K562 (cell line): ENCODE measurements around the gene CMIP. TPM values are rescaled to one million over a fixed set of nuclear protein-coding genes. Genes with fewer than 3 reads are reported as not detected.

ENCODE experiments used
- ARID3B ChIP-seq: fragments of 250-450 bp; sonication (Bioruptor Pico); IDR thresholded peaks from 2 replicates; pipeline ENCODE4 v1.4.0; 2020; ENCODE audit warnings: borderline replicate concordance
- ATF1 ChIP-seq, 2 experiments: fragments of 450-650 bp in 1 of 2; IDR thresholded peaks; 2 replicates each; pipeline ENCODE4 v1.6.1; 2016; ENCODE audit warnings: missing compliant biosample characterization in 1 of 2, missing genetic modification characterization in 1 of 2
- CUX1 ChIP-seq: fragments of 200-800 bp; sonication (Bioruptor generic); IDR thresholded peaks from 2 replicates; pipeline ENCODE4 v1.6.1; 2016; ENCODE audit warnings: missing genetic modification characterization, missing compliant biosample characterization
- GMEB1 ChIP-seq: fragments of 250-450 bp; sonication (Bioruptor Pico); IDR thresholded peaks from 2 replicates; pipeline ENCODE4 v1.4.0; 2020; ENCODE audit warnings: mild to moderate bottlenecking
- HDAC1 ChIP-seq, 2 experiments: fragments of 450-650 bp; IDR thresholded peaks; 2 replicates each; pipeline ENCODE4 v1.6.1; 2016 to 2017; ENCODE audit warnings: inconsistent platforms in 1 of 2, mild to moderate bottlenecking in 1 of 2, moderate library complexity in 1 of 2
- MAFG ChIP-seq: fragments of 450-650 bp; conservative IDR thresholded peaks from 2 replicates; pipeline ENCODE4 v1.6.1; 2016; ENCODE audit warnings: missing genetic modification characterization, missing compliant biosample characterization
- MAZ ChIP-seq, 2 experiments: fragments of 450-650 bp in 1 of 2; sonication (generic) in 1 of 2; formaldehyde crosslinking; IDR thresholded peaks in 1 of 2; conservative IDR thresholded peaks in 1 of 2; 2 replicates each; pipeline versions ENCODE4 v1.4.0 to v1.5.0; 2020; ENCODE audit warnings: mild to moderate bottlenecking in 1 of 2, missing genetic modification reagents in 1 of 2
- MCM5 ChIP-seq: fragments of 450-650 bp; IDR thresholded peaks from 2 replicates; pipeline ENCODE4 v1.6.1; 2016; ENCODE audit warnings: low read depth
- POLR3G ChIP-seq: IDR thresholded peaks from 2 replicates; pipeline ENCODE4 v1.6.1; 2011; ENCODE audit not compliant: insufficient read length, insufficient replicate concordance; ENCODE audit errors: extremely low read depth
- PTRF ChIP-seq: fragments of 450-650 bp; IDR thresholded peaks from 2 replicates; pipeline ENCODE4 v1.6.1; 2016; ENCODE audit warnings: mild to moderate bottlenecking, missing genetic modification characterization, missing compliant biosample characterization
- PTTG1 ChIP-seq: fragments of 450-650 bp; IDR thresholded peaks from 2 replicates; pipeline ENCODE4 v1.6.1; 2016; ENCODE audit warnings: low read depth, mild to moderate bottlenecking, missing genetic modification characterization, missing compliant biosample characterization
- RBM22 ChIP-seq: fragments of 200-400 bp; formaldehyde crosslinking; IDR thresholded peaks from 2 replicates; pipeline ENCODE4 v1.6.1; 2018; ENCODE audit warnings: low read length, low read depth; ENCODE audit not compliant: poor library complexity, severe bottlenecking
- SMARCB1 ChIP-seq: IDR thresholded peaks from 2 replicates; pipeline ENCODE4 v1.6.1; 2011; ENCODE audit warnings: improper control_type of control experiment, low read depth; ENCODE audit not compliant: insufficient read length
- TAL1 ChIP-seq: fragments of 450-650 bp; IDR thresholded peaks from 2 replicates; pipeline ENCODE4 v1.6.1; 2016; ENCODE audit warnings: mild to moderate bottlenecking
- TCF3 ChIP-seq: sonication (generic); formaldehyde crosslinking; IDR thresholded peaks from 2 replicates; pipeline ENCODE4 v1.4.0; 2020; ENCODE audit warnings: mild to moderate bottlenecking, missing genetic modification reagents
- TRIM24 ChIP-seq, 2 experiments: fragments of 450-650 bp; IDR thresholded peaks; 2 replicates each; pipeline ENCODE4 v1.6.1; 2016
- TSC22D4 ChIP-seq: fragments of 450-650 bp; IDR thresholded peaks from 2 replicates; pipeline ENCODE4 v1.6.1; 2016; ENCODE audit warnings: missing genetic modification characterization, missing biosample characterization, control low read depth
- ZC3H8 ChIP-seq: fragments of 450-650 bp; IDR thresholded peaks from 2 replicates; pipeline ENCODE4 v1.6.1; 2017
- ZNF12 ChIP-seq: sonication (generic); formaldehyde crosslinking; IDR thresholded peaks from 2 replicates; pipeline ENCODE4 v1.4.0; 2020; ENCODE audit warnings: mild to moderate bottlenecking, missing genetic modification reagents
- ZNF695 ChIP-seq: fragments of 450-650 bp; formaldehyde crosslinking; IDR thresholded peaks from 2 replicates; pipeline ENCODE4 v1.4.0; 2020; ENCODE audit warnings: mild to moderate bottlenecking, moderate library complexity
- ZNF696 ChIP-seq: fragments of 250-450 bp; sonication (Bioruptor Pico); conservative IDR thresholded peaks from 2 replicates; pipeline ENCODE4 v1.4.0; 2020; ENCODE audit warnings: mild to moderate bottlenecking, moderate library complexity
- polyA plus RNA-seq, 8 experiments: library from polyadenylated mRNA; depleted of rRNA in 4 of 8; stranded (reverse) in 5 of 8; unstranded in 3 of 8; fragments of >200 nt; fragmentation: Nextera tagmentation in 2 of 8; fragmentation: Illumina TruSeq in 1 of 8; extraction: Ambion mirVana in 2 of 8; extraction: Trizol in 1 of 8; gene quantifications; 2 replicates each; pipeline versions ENCODE4 v1.2.1 to v1.2.3, GENCODE V29; 2011 to 2014; ENCODE audit warnings: inconsistent platforms in 1 of 8, missing spikeins in 1 of 8
- total RNA-seq, 7 experiments: library from RNA; depleted of rRNA in 6 of 7; stranded (reverse); fragments of >200 nt in 6 of 7; fragmentation: Illumina TruSeq in 2 of 7; extraction: Trizol in 2 of 7; gene quantifications; 2 replicates each; pipeline versions ENCODE4 v1.2.1 to v1.2.3, GENCODE V29; 2011 to 2021; ENCODE audit warnings: low replicate concordance in 1 of 7

The CMIP gene
- total and polyA plus RNA-seq, 9 of the 15 experiments (the other 6 are each of a cell fraction or from before 2014, with no cell fraction given): 0.94 to 82.5 (median 10.3) TPM

- peak; percentile 63 for TF ChIP-seq TCF3
- no peak for TF ChIP-seq TSC22D4 (tag)
- TF ChIP-seq MCM5: no peak
- no peak for TF ChIP-seq ZC3H8
- TF ChIP-seq TRIM24 (IDR thresholded peaks at IDR 0.05): no peak; a peak in 2 of 4 replicates
- no peak for TF ChIP-seq ARID3B (CRISPR knock-in tag)
- peak in 1 of 2 experiments; percentile 72; a peak in 2 of 4 replicates for TF ChIP-seq HDAC1 (IDR thresholded peaks at IDR 0.05)
- TF ChIP-seq ZNF12: no peak; the same call in 1 of the 2 replicates
- TF ChIP-seq MAZ (CRISPR knock-in tag; conservative IDR thresholded peaks at IDR 0.05 in 1 of 2, IDR thresholded peaks at IDR 0.05 in 1 of 2): peak; percentile 63 to 90; a peak in 3 of 4 replicates
- TF ChIP-seq ZNF696 (CRISPR knock-in tag): no peak
- no peak for TF ChIP-seq MAFG (tag)
- no peak for TF ChIP-seq SMARCB1
- TF ChIP-seq PTTG1 (tag): no peak
- TF ChIP-seq TAL1: no peak
- TF ChIP-seq RBM22: no peak
- no peak for TF ChIP-seq POLR3G
- TF ChIP-seq PTRF (tag): no peak
- no peak for TF ChIP-seq ATF1 (CRISPR knock-in tag; IDR thresholded peaks at IDR 0.05)
- peak; percentile 61 for TF ChIP-seq ATF1 (tag; IDR thresholded peaks at IDR 0.05)
- peak; percentile 45; the same call in 1 of the 2 replicates for TF ChIP-seq GMEB1 (CRISPR knock-in tag)
- no peak for TF ChIP-seq CUX1 (CRISPR knock-in tag)
- no peak for TF ChIP-seq ZNF695 (CRISPR knock-in tag)
These were observed 36.7 kb downstream of the CMIP start (continued) for GRCh38 chr16:81481207-81481821.
